Activated T-cell treated with anti-CD3 and anti-CD28 coated beads, Interleukin-2, amount 50 U/mL, for 72 hours (primary cell): ENCODE measurements around the gene HARS2. TPM values are rescaled to one million over a fixed set of nuclear protein-coding genes. Genes with fewer than 3 reads are reported as not detected.
"Not testable (repeated sequence)": the region's sequence is repeated elsewhere in the genome, so short reads cannot be mapped to it uniquely, and the experiment has no call there.

Experiments
- ATAC-seq, 2 donors: fragments of 150-1000 bp; cut with Tn5 transposase; replicated peaks in 1 of 2; 2 replicates each; pipeline ENCODE4 v1.10.0; 2021; ENCODE audit warnings: moderate library complexity in 2 of 2, mild to moderate bottlenecking in 1 of 2
- DNase-seq, 2 donors: peaks; one replicate each; pipeline ENCODE4 v3.0.0; 2021 to 2022; ENCODE audit warnings: mixed read lengths in 1 of 2
- H3K27ac Mint-ChIP-seq: one replicate; pipeline ENCODE4 v1.8.0; 2022; ENCODE audit warnings: mild to moderate bottlenecking, moderate library complexity, mixed read lengths
- H3K27me3 Mint-ChIP-seq: one replicate; pipeline ENCODE4 v1.8.0; 2022; ENCODE audit warnings: low read depth, mixed read lengths
- H3K36me3 Mint-ChIP-seq, 2 donors: one replicate each; pipeline ENCODE4 v1.8.0; 2022; ENCODE audit warnings: mixed read lengths in 2 of 2, mild to moderate bottlenecking in 1 of 2; ENCODE audit not compliant: insufficient read depth in 2 of 2
- H3K4me1 Mint-ChIP-seq: one replicate; pipeline ENCODE4 v1.8.0; 2022; ENCODE audit warnings: low read depth, mixed read lengths
- H3K4me3 Mint-ChIP-seq, 2 donors: one replicate each; pipeline ENCODE4 v1.8.0; 2022; ENCODE audit warnings: mild to moderate bottlenecking in 2 of 2, mixed read lengths in 2 of 2, moderate library complexity in 2 of 2
- H3K9me3 Mint-ChIP-seq, 2 donors: one replicate each; pipeline ENCODE4 v1.8.0; 2022; ENCODE audit warnings: mixed read lengths in 2 of 2
- total RNA-seq, 2 donors: library from RNA; stranded (reverse); gene quantifications; one replicate each; pipeline ENCODE4 v1.2.3, GENCODE V29; 2022

Gene HARS2, protein sequence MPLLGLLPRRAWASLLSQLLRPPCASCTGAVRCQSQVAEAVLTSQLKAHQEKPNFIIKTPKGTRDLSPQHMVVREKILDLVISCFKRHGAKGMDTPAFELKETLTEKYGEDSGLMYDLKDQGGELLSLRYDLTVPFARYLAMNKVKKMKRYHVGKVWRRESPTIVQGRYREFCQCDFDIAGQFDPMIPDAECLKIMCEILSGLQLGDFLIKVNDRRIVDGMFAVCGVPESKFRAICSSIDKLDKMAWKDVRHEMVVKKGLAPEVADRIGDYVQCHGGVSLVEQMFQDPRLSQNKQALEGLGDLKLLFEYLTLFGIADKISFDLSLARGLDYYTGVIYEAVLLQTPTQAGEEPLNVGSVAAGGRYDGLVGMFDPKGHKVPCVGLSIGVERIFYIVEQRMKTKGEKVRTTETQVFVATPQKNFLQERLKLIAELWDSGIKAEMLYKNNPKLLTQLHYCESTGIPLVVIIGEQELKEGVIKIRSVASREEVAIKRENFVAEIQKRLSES
- 10 to 100 TPM; 31.2 to 31.3 TPM for total RNA-seq

DNA sequence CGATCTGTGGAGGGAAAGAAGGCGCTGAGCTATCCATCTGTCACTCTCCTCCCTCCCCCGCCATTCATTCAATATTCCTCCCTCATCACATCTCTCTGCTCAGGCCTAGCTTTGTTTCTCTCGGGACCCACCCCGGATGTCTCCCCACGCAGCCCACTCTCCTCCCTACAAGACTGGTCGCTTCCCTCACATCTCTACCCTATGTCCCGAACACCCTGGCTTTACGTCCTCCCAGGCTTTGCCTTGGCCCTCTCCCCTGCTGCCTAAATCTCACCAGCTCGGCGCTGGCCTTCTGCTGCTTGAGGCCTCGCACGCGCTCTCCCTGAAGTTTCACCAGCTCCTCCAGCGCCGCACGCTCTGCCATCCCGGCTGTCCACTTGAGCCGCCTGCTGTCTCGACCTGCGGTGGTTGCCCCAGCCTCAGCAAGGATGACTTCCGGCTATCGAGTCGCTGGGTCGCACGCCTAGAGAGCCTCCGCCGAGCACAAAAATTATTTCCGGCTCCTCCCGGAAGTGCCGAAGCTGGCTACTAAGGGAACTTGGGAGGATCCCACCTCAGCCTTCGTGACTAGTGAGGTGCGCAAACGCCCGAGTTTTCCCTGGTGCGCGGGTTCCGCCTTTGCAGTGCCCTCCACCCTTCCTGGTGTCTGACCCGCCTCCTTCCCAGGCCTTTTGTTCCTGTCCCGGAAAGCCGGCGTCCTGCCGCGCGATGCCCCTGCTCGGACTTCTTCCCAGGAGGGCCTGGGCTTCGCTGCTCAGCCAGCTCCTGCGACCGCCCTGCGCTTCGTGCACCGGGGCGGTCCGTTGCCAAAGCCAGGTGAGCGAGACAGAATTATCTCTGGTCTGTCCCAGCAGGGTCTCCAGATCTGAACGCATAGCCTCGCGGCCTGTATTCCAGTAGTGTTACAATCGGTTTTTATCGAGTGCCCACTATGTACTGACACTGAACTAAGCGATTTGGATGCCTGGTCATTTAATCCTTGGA is at the start of gene HARS2, which contains the start of gene HARS1:
Gene HARS2 (plus strand): TSS at position 515 of the 984 bp plus-strand sequence. CDS start 194 bp downstream, at position 709.
Gene HARS1 (minus strand): TSS at position 430 of the 984 bp plus-strand sequence. CDS start 66 bp downstream, at position 364.
- Mint-ChIP-seq H3K27ac (peak within 1 kb of the TSS; percentile 92), H3K36me3 (peaks cover 5 to 21% of the 10 kb centered on the region in 2 donors), H3K9me3 (no peaks in the 10 kb centered on the region), H3K4me3 (peak within 1 kb of the TSS; percentile 90 to 94), H3K4me1 (peaks cover 45% of the 10 kb centered on the region), H3K27me3 (no peaks in the 10 kb centered on the region)
- DNase-seq = peak; percentile 86 to 91
- ATAC-seq = peak; percentile 98

- DNase-seq (no peak), ATAC-seq (no peak)
- no peaks in the 10 kb centered on the region for H3K27me3 Mint-ChIP-seq
- H3K27ac Mint-ChIP-seq = no peak overlapping the region
- no peaks in the 10 kb centered on the region for H3K9me3 Mint-ChIP-seq
- H3K4me3 Mint-ChIP-seq = no peak overlapping the region
- H3K36me3 Mint-ChIP-seq = peaks cover 9 to 22% of the 10 kb centered on the region in 2 donors
- H3K4me1 Mint-ChIP-seq = peaks cover 70% of the 10 kb centered on the region
Observed at GRCh38 chr5:140641716-140642115, 49.5 kb upstream of the HARS2 start.

- H3K36me3 Mint-ChIP-seq = peaks cover 9 to 27% of the 10 kb centered on the region in 2 donors
- ATAC-seq (no peak), DNase-seq (no peak)
- no peaks in the 10 kb centered on the region for H3K27me3 Mint-ChIP-seq
- peaks cover 70% of the 10 kb centered on the region for H3K4me1 Mint-ChIP-seq
- H3K9me3 Mint-ChIP-seq = no peaks in the 10 kb centered on the region
- H3K4me3 Mint-ChIP-seq = no peak overlapping the region
- H3K27ac Mint-ChIP-seq = peak overlapping the region; percentile 67
Observed at GRCh38 chr5:140642718-140643117, 48.5 kb upstream of the HARS2 start.

GRCh38 chr5:140647042-140647419 is 44.2 kb upstream of the HARS2 start:
- Mint-ChIP-seq H3K4me1 (peaks cover 55% of the 10 kb centered on the region), H3K36me3 (peaks cover 16 to 32% of the 10 kb centered on the region in 2 donors), H3K27ac (peak overlapping the region; percentile 99), H3K9me3 (no peaks in the 10 kb centered on the region), H3K27me3 (no peaks in the 10 kb centered on the region), H3K4me3 (peak overlapping the region; percentile 97 to 98)
- DNase-seq (no peak), ATAC-seq (no peak)

DNA sequence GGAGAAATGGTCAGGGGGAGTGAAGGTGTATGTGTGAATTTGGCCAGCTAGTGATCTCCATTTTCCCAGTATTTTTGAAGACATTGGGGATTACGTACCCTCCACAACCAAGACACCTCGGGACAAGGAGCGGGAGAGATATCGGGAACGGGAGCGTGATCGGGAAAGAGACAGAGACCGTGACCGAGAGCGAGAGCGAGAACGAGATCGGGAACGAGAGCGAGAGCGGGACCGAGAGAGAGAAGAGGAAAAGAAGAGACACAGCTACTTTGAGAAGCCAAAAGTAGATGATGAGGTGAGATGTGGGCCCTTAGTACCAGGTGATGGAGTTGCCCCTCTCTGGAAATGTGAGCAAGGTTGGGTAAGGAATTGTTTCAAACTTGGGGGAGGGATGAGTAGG is 32.4 kb upstream of the HARS2 start:
- no peak for ATAC-seq
- no peaks in the 10 kb centered on the region for H3K27me3 Mint-ChIP-seq
- no peak for DNase-seq
- peak overlapping the region; percentile 43 for H3K27ac Mint-ChIP-seq
- H3K4me3 Mint-ChIP-seq = no peak overlapping the region
- peaks cover 6% of the 10 kb centered on the region for H3K4me1 Mint-ChIP-seq
- H3K9me3 Mint-ChIP-seq = no peaks in the 10 kb centered on the region
- H3K36me3 Mint-ChIP-seq = peaks cover 12 to 35% of the 10 kb centered on the region in 2 donors

DNA sequence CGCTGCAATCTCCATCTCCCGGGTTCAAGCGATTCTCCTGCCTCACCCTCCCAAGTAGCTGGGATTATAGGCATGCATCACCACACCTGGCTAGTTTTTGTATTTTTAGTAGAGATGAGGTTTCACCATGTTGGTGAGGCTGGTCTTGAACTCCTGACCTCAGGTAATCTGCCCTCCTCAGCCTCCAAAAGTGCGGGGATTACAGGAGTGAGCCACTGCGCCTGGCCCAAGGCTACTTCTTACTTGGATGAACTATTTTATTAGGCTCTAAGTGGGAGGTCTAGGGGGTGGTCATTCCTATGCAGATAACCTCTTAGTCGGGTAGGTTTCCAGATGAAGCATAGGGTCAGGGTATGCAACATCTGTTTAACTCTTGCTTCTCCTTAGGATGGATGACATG is 30.9 kb upstream of the HARS2 start:
- H3K27ac Mint-ChIP-seq, H3K4me3 Mint-ChIP-seq: not testable (repeated sequence)

GRCh38 chr5:140664030-140664358 is 27.3 kb upstream of the HARS2 start:
- Mint-ChIP-seq H3K27ac (peak overlapping the region; percentile 98), H3K9me3 (no peaks in the 10 kb centered on the region), H3K4me3 (peak overlapping the region; percentile 99 to 100), H3K4me1 (peaks cover 43% of the 10 kb centered on the region), H3K36me3 (peaks cover 19 to 28% of the 10 kb centered on the region in 2 donors), H3K27me3 (no peaks in the 10 kb centered on the region)
- ATAC-seq (no peak), DNase-seq (no peak)

More for the DNA sequence above, 30.9 kb upstream of the HARS2 start:
- H3K4me1 Mint-ChIP-seq = peaks cover 17% of the 10 kb centered on the region
- not testable (repeated sequence) for ATAC-seq, DNase-seq, H3K27me3 Mint-ChIP-seq, H3K9me3 Mint-ChIP-seq
- peaks cover 17 to 37% of the 10 kb centered on the region in 2 donors for H3K36me3 Mint-ChIP-seq

- peak; percentile 97 to 98 for DNase-seq
- H3K27ac Mint-ChIP-seq = peak within 1 kb of the TSS; percentile 98
- H3K27me3 Mint-ChIP-seq = no peaks in the 10 kb centered on the region
- H3K36me3 Mint-ChIP-seq = peaks cover 18 to 30% of the 10 kb centered on the region in 2 donors
- peaks cover 43% of the 10 kb centered on the region for H3K4me1 Mint-ChIP-seq
- H3K9me3 Mint-ChIP-seq = no peaks in the 10 kb centered on the region
- peak; percentile 98 for ATAC-seq
- peak within 1 kb of the TSS; percentile 99 to 100 for H3K4me3 Mint-ChIP-seq
Observed at GRCh38 chr5:140664359-140665119, 26.7 kb upstream of the HARS2 start, which contains the start of gene WDR55. WDR55 (plus strand) TSS chr5:140664904; CDS start chr5:140664913, 9 bp downstream.

GRCh38 chr5:140671035-140671434 is 20.2 kb upstream of the HARS2 start:
- not testable (repeated sequence) for H3K9me3 Mint-ChIP-seq, H3K27ac Mint-ChIP-seq, H3K4me3 Mint-ChIP-seq, ATAC-seq, H3K27me3 Mint-ChIP-seq, DNase-seq
- Mint-ChIP-seq H3K4me1 (peaks cover 23% of the 10 kb centered on the region), H3K36me3 (peaks cover 10 to 14% of the 10 kb centered on the region in 2 donors)

GRCh38 chr5:140671472-140672125 is 19.7 kb upstream of the HARS2 start:
- H3K36me3 Mint-ChIP-seq = peaks cover 7 to 10% of the 10 kb centered on the region in 2 donors
- peaks cover 17% of the 10 kb centered on the region for H3K4me1 Mint-ChIP-seq
- H3K27me3 Mint-ChIP-seq = no peaks in the 10 kb centered on the region
- H3K4me3 Mint-ChIP-seq = no peak overlapping the region
- peak overlapping the region; percentile 48 for H3K27ac Mint-ChIP-seq
- no peak for DNase-seq
- no peaks in the 10 kb centered on the region for H3K9me3 Mint-ChIP-seq
- ATAC-seq = no peak

GRCh38 chr5:140672455-140673186 is 18.6 kb upstream of the HARS2 start:
- Mint-ChIP-seq H3K4me3 (no peak overlapping the region), H3K4me1 (peaks cover 7% of the 10 kb centered on the region), H3K27me3 (no peaks in the 10 kb centered on the region), H3K27ac (no peak overlapping the region), H3K9me3 (no peaks in the 10 kb centered on the region), H3K36me3 (peaks cover 3 to 8% of the 10 kb centered on the region in 2 donors)
- DNase-seq (peak; percentile 12 to 57), ATAC-seq (peak in 1 of 2 donors; percentile 54)
